Activated CD4-positive, alpha-beta T cell treated with anti-CD3 and anti-CD28 coated beads for 1 hour (primary cell): ENCODE data around the gene SYNE2.
"Not testable (repeated sequence)": the region's sequence is repeated elsewhere in the genome, so short reads cannot be mapped to it uniquely, and the experiment has no call there.

Source experiments
- DNase-seq: peaks from one replicate; pipeline ENCODE4 v3.0.0-alpha.2; 2020

Gene SYNE2

DNA sequence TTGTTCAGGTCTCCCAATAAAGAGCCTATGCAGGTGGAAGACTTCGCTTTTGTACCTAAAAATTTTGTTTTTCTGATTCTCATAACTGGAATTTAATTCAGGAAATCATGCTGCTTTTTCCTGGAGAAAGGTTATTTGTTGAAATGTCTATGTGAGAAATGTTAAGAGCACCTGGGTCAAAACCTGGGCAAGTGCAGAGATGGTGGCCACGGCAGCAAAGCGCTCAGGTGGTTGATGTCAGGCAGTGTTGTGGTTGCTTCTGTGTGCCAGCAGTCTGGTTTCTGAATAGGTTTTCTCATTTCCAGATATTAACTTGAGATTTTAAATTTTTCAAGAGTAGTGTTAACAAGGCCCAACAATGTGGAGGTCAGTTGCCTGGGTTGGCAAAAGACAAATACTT lies 345.2 kb downstream of the SYNE2 start:
- DNase-seq, result no peak

DNA sequence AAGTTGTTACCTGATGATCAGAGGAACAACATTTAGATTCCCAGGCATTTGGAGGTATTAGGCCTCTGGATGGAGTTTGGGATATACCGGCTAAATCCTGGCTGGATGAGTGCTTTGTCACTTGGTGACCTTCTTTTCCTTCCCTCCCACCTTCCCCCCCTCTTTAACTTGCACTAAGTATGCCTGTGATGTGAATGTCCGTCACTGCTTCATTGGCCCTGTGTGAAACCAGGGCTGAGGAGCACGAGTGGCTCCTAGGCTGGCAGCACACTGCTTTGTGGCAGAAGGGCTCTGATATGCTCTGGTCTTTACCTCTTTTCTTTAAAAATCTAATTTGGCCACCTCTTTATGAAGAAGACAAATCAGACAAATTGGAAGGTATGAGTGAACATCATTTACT lies 345.7 kb downstream of the SYNE2 start:
- DNase-seq, result no peak

DNA sequence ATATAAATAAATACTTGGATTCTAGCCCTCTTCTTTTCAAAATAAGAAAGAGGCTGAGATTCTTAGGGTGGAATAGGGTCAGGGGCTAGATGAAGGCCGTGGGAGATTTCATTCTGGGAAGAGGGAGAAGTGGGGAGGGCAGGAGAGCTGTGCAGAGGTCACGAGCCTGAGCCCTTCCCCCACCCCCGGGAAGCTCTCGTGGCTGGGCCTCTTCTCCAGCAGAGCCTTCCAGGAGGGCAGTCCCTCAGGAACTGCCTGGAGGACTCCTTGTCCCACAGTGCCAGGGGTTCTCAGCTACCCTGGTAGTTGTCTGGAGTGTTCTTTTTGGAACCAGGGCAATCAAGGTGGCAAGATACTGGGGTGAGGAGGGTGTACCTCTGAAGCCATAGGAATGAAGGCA lies 347.4 kb downstream of the SYNE2 start:
- DNase-seq, result no peak

DNA sequence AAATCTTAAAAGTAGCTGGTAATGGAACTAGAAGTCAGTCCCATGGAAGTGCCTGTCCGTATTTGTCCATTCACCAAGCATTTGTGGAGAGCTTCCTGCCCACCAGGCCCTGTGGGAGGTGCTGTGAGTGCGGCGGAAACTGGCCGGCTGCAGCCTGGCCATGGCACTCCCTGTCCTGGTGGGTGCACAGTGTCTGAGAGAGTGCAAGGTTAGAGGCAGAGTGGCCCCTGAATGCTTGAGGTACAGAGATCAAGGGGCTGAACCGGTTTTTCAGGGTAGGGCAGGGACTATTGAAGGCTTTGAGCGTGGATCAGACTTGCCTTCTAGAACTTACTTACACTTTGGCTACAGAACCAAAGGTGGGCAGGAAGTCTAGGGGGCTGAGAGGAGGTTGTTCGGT lies 348.5 kb downstream of the SYNE2 start:
- no peak for DNase-seq

DNA sequence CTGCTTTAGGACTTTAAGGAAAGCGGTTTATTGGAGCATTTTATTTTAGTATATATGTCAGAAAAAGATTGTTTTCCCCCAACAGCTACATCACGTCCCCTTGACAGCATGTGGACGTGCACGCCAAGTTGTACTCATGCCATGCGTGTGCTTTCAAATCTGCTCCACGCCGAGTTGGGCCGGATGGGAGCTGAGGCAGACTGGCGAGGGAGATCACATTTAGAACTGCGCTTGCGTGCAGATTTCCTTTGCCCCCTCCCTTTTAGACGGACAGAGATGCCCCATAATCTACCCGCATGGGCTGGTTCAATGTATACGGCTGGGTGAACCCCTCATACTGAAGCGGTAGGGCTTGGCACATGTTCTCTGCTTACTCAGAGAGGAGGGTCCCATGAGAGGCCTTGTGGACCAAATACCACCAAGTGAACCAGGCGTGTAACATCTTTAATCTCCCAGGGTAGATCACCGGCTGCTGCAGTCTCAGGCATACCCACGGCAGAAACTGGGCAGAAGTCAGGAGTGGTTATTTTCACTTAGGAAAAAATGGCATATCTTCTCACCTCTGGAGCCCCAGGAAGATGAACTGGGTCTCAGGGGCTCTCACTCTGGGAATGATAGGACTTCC lies 349.2 kb downstream of the SYNE2 start:
- no peak for DNase-seq

DNA sequence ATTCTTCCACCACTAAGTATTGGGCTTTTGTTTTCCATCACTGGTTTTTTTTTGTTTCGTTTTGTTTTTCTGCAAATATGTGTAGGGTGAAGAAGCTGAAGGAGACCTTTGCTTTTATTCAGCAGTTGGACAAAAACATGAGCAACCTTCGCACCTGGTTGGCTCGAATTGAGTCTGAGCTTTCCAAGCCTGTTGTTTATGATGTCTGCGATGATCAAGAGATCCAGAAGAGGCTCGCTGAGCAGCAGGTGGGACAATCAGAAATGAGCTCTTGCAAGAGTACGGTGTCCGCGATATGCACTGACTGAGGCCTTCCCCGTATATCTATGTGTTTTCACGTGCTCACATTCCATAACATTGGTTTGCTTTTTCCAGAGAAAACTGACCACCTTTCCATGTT lies 349.9 kb downstream of the SYNE2 start:
- DNase-seq, result no peak

DNA sequence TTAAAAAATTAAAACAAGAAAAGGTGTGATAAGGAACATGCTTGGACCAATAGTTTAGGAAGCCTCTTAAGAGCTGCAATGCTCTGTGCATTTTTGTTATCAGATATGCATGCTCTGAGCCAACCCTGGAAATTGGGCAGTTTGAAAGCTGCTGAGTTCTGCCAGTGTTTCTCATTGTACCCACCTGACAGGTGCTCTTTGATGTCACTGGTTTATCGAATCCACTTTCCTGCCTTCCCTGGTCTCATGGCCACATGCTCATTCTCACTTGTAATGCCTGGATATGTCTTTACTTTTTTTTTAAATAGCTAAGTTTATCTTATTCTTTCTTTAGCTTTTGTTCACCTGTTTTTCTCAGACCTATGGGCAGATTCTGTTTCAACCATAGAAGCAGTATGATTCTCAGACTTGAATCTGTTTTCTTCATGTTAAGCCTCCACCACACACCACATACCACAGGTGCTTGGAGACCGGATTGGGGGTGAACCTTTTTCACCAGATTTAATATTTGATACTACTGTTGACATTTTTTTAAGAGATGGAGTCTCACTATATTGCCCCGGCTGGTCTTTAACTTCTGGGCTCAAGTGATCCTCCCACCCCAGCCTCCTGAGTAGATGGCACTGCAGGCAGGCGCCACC lies 350.7 kb downstream of the SYNE2 start:
- DNase-seq, result no peak

DNA sequence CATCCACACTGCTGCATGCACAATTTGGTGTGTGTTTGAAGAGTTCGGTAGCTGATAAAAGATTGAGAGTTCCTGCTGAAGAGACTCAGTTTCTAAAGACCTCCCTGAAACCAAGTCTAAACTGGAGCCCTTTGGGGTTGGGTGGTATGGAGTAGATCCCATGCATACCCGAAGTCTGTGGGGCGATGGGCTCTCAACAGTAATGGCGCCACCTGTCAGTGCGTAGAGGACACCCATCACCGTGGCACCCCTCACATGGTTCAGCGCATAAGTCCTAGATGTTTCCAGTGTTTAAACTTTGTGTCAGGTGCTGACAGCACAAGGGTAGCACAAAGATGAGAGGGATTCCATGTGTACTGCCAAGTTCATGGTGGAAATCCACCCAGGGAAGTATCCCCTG lies 355.5 kb downstream of the SYNE2 start:
- DNase-seq, result no peak

DNA sequence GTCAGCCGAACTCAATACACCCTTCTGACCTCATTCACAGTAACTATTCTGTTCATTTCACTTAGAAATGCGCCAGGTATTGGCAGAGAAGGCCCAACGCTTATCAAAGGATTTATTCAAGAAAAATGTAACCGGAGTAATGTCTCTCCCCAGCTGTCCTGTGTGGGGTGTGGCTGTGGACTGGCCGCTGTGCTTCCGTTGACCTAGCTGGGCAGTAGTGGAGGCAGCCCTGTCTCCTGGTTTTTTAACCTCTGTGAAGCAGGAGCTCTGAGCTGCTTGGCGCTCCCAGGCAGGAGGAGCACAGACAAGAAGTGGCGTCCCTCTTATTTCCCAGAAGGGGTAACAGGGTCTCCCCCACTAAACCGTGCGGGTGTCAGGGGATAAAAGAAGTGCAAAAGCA lies 356.2 kb downstream of the SYNE2 start:
- no peak for DNase-seq

DNA sequence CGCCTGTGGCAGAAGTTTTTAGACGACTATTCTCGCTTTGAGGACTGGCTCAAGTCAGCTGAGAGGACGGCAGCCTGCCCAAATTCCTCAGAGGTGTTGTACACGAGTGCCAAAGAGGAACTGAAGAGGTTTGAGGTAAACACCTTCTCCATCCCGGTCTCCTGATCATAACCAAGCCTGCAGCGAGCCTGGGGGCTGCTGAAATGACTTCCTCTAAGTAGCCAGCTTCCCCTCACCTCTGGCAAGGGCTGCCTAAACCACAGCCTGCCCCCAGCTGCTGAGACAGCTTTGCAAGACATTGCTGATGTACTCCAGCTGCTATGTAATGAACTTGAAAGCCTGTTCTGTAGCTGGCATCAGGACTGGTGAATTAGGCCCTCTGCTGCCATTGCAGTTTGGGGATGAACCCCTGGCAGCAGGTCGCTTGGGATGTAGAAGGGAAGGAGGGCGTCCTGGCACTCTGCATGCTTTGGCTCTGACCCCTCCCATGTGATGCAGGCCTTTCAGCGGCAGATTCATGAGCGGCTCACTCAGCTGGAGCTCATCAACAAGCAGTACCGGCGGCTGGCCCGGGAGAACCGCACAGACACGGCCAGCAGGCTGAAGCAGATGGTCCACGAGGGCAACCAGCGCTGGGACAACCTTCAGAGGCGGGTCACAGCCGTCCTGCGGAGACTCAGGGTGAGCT lies 356.8 kb downstream of the SYNE2 start:
- no peak for DNase-seq

DNA sequence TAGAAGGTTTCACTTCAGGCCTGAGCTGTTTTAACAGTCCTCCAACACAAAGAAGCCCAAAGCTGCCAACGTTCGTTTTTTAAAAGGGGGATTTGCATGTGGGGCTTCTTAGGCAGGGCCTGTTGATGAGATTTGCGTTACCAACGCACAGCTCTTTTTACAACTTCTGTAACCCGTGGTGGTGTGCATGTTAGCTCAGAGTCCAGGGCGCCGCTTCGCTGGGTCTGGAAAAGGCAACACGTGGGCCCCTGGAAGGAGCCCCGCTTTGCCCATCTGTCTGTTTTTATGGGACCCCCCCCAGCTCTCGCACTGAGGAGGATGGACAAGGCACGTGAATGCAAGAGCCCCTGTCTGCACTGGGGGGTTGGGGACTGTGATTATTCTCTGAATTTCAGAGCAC lies 357.4 kb downstream of the SYNE2 start:
- no peak for DNase-seq

DNA sequence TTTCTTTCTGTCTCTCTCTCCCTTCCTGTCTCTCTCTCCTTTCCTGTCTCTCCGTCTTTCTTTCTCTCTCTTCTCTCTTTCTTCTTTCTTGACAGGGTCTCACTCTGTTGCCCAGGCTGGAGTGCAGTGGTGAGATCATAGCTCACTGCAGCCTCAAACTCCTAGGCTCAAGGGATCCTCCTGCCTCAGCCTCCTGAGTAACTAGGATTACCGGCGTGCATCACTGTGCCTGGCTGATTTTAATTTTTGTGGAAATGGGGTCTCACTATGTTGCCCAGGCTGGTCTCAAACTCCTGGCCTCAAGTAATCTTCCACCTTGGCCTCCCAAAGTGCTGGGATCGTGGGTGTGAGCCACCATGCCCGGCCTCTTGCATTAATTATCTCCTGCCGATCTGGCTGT lies 358.1 kb downstream of the SYNE2 start:
- DNase-seq, result not testable (repeated sequence)

DNA sequence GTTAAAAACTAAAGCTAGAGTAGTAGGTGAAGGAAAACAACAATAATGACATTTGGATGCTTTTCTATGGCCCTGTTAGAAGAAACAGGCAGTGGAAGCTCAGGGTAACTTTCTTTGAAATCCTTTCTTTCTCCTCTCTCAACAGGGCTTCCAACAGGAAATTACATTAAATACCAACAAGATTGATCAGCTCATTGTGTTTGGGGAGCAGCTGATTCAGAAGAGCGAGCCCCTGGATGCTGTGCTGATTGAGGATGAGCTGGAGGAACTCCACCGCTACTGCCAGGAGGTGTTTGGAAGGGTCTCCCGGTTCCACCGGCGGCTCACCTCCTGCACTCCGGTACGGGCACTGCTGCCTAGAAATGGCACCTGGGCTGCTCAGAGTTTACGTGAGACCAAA lies 359.9 kb downstream of the SYNE2 start:
- DNase-seq, result no peak

DNA sequence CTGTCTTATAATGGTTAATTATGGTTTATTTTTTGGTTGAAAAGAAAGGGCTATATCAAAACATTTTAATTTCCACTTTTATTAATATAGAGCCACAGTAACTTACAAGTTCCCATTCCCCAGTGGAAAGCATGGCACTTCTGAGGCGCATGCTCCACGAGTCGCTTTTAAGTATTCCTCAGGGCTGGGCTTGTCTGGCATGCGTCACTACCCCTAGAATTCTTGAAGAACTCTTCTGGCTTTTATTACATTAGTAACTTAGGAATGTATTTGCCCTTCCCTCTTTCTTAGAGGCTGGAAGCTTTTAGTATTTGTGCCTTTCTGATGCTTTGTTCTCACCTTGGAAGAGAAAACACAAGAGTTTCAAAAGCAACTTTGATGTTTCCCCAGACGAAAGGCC lies 360.3 kb downstream of the SYNE2 start:
- DNase-seq, result no peak

DNA sequence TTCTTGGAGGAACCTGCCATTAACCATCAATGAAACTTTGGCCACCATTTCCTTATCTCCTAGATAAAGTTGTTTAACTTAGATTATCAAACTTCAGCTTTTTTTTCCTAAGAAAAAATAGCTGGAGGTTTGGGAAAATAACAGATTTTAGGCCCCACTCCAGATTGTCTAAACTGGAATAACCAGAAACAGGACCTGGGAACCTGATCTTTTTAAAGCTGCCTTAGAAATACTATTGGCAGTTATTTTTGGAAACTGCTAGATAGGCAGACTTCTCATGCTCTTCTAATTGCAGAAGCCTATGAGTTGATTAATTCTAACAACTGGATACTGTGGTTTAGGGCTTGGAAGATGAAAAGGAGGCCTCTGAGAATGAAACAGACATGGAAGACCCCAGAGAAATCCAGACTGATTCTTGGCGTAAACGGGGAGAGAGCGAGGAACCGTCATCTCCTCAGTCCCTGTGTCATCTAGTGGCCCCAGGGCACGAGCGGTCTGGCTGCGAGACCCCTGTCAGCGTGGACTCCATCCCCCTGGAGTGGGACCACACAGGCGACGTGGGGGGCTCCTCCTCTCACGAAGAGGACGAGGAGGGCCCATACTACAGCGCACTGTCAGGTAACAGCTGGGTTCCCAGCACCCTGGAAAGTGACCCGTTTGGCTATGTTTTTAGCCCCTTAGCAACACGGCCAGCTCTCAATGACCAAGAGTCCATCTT lies 361.2 kb downstream of the SYNE2 start:
- DNase-seq, result no peak

DNA sequence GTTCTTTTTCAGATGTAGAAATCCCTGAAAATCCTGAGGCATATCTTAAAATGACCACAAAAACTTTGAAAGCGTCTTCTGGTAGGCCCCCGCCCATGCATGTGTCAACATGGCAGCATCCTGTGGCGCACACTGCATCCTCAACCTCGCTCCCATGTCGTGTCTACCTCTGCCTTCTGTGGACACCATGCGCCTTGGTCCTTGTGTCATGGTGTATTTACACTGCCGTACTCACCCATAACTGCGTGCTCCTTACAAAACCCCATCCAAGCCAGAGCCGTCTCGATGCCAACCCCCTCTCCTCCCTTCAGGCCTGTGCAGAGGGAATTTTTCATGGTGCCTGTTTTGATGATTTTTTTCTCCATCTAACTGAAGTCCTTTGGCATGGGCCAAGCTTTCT lies 362.5 kb downstream of the SYNE2 start:
- no peak for DNase-seq

DNA sequence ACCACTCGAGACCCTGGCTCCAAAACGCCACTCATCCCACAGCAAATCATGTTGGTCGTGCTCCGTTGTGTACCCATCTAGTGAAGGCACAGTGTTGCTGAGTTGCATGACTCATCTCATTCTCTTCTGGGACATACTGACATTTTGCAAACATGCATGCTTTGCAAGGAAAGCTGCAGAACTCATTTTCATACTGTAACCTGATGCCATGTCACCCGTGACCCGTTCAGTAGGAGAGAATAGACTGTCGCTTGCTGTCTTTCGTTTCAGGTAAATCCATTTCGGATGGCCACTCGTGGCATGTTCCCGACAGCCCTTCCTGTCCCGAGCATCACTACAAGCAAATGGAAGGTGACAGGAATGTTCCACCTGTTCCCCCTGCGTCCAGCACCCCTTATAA lies 363.2 kb downstream of the SYNE2 start:
- DNase-seq, result no peak

DNA sequence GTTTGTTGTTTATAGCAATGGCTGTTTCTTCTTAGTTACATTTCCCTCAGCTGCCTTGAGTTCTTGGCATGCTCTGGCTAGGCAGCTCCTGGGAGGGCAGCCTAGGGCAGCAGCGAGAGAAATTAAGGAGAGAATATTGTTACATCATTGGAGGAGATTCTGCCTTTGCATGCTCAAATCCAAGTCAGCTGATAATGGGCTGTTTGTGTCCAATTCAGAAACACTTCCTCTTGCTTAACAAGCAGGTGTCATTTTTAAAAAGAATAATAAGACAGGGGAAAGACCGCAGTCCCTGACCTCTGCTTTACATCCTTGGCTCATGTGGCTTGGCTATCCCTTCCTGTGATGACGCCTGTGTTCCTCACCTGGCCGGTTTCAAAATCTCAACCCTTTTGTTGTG lies 364.5 kb downstream of the SYNE2 start:
- DNase-seq, result no peak

DNA sequence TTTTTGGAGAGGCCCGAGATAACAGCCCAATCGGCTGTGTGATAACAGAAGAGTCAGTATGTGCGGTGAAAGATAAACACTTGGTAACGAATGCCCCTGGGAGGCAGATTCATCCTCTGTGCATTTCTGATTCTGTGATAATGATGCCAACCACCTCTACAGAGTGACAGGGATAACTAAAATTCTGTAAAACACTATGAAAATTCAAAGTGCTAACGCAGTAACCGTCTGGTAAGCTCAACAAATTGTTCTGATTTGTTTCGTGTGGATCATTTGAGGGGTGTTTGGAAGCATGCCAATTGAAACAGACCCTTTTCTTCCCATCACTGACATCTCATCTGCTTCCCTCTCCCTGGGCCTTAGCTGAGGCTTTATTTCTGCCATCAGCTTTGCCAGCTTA lies 365.0 kb downstream of the SYNE2 start:
- DNase-seq, result no peak

DNA sequence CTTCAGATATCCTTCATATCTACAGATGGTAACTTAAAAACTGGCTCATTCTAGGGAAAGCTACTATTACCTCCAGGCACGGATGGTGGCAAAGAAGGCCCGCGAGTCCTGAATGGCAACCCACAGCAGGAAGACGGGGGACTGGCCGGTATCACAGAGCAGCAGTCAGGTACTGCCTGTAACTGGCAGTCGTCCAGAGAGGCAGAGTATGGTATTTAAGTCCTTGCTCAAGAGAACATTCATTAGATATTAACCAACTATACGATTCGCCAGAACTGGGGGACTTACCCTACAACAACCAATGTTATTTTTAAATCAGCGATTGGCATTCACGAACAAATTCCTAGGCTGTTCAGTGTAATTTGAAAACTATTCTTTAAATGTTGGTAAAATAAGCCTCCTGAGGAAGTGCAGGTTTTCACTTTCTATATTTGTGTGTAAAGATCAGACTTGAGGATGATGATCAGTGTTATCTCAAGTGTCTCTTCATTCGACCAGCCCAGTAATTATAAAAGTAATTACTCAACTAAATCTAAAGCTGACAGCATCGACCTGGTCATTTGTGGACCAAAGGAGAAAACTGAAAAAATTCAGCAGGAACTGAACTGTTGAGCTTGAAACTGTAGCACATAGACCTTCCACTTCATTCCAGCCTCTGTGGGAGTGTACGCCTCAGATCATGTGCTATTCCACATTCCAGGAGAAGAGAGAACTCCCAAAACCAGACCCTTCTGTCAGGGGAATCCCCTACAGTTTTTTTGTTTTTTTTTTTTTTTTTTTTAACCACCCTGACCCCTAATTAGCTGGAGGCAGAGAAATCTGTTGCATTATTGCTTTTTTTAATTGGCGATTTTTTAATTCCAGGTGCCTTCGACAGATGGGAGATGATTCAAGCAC lies 365.8 kb downstream of the SYNE2 start:
- DNase-seq, result no peak

DNA sequence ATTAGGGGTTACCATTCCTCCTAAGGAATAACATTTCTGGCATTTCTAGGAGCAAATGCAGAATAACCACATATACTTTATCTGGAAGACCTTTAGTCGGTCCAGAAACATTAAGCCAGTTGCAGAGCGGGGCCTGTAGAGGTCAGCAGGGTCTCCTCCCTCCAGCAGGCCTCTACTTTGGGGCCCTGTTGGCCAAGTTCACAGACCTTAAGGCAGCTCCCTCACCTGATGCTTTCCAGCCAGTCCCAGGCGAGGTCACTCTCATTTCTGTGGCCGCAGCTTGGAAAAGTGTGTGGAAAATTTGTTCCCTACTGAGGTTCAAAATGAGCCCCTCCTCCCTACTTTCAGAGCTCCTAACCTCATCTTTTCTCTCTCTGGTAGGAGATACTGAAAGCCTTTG lies 367.3 kb downstream of the SYNE2 start:
- no peak for DNase-seq

DNA sequence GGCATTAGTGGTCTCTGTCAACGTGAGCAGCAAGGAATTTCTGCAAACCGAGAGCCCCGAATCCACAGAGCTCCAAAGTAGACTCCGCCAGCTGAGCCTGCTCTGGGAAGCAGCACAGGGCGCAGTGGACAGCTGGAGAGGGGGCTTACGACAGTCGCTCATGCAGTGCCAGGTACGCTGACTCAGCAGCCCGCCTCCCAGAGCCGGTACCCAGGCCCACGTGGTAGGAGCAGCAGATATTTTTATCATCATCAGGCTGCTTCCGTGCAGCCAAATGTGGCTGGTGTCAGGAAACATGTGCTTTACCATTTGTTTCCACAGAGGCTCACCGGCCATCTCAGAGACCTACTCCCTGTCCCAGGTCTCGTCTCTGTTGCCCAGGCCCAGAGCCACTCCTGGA lies 367.7 kb downstream of the SYNE2 start:
- no peak for DNase-seq
